ENCODE measurements around the gene TGM5. TPM values are rescaled to one million over a fixed set of nuclear protein-coding genes. Genes with fewer than 3 reads are reported as not detected.

The TGM5 gene
- total RNA-seq, 4 donors from 2014 or later, result 0.28 to 5.0 (median 0.94) TPM; not detected in 1

DNA sequence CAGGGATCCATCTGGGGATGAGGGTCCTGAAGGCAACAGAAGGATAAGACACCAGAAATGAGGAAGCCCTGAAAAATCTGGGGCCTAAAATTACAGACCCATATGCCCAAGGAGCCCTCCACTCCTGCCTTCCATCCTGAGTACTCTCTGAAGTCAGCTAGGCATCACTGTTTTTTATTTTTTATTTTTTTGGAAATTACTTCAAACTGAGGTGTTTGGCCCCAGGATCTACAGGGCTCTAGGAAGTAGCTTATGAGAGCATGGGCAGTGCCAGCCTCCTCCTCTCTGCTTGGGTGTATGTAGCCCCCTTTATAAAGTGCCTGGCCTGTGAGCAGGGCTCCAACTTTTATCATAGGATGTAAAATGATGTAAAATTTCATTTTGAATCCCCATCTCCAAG, 53.8 kb downstream of the TGM5 start:
- no peak for TF ChIP-seq CTCF (IDR thresholded peaks at IDR 0.05)
- DNase-seq (ENCODE audit: low spot score) (no peak), ATAC-seq (ENCODE audit: low FRiP score) (no peak)

GRCh38 chr15:43212299-43212698, 54.4 kb downstream of the TGM5 start:
- DNase-seq (ENCODE audit: low spot score), result no peak
- no peak for ATAC-seq (ENCODE audit: low FRiP score)
- no peak for TF ChIP-seq CTCF (IDR thresholded peaks at IDR 0.05)

DNA sequence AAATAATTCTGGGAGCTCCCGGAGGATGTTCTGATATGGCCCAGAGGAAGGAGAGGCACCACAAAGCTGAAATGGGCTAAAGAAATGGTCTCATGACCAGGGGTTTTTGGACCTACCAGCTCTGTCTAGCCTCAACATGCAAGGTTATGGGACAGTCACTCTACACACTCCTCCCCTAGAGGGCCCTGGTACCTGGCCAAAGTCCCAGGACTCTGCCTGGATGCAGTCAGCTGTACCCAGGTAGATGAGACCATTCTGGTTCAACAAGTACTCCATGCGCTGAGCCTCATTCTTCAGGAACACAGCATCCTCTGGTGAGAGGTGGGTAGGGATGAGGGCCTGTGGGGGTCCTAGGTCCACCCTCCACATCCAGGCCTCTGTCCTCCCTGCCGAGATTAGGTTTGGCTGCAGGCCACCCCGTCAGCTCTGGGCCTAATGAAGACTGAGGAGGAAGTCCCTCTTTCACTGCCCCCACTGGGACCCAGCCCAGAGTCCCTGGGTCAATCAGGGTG, 55.4 kb downstream of the TGM5 start:
- no peak for ATAC-seq (ENCODE audit: low FRiP score)

GRCh38 chr15:43210807-43211206, 55.9 kb downstream of the TGM5 start:
- ATAC-seq (ENCODE audit: low FRiP score) (no peak), DNase-seq (ENCODE audit: low spot score) (no peak)
- TF ChIP-seq CTCF (IDR thresholded peaks at IDR 0.05), result no peak

More for the DNA sequence above, 55.4 kb downstream of the TGM5 start:
- no peak for TF ChIP-seq CTCF (IDR thresholded peaks at IDR 0.05)
- no peak for DNase-seq (ENCODE audit: low spot score)

DNA sequence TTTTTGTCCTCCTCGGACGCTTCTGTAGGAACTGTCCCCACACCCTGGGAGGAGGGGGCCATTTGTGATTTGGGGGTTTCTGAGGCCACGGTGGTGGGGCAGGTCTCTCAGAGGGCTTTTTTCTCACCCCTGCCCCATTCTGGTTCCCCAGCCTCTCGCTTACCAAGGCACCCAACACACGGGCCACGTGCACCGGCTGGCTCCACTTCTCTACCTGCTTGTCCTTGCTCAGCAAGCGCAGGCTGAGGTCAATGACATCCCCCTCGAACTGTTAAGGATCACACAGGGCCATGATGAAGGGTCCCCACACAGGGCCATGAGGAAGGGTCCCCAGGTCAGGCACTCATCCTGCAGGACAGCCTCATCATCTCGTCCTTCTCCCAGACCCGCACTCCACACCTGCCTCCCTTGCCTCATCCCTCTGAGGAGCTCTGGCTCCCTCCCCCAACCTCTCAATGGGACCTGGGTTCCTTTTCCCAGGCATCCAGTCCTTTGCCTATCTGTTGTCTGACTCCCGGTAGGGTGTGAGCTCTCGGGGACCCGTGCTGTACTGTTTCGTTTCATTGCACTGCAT, 56.5 kb downstream of the TGM5 start:
- ATAC-seq (ENCODE audit: low FRiP score), result no peak
- DNase-seq (ENCODE audit: low spot score), result no peak
- no peak for TF ChIP-seq CTCF (IDR thresholded peaks at IDR 0.05)

GRCh38 chr15:43209059-43209824, 57.5 kb downstream of the TGM5 start:
- DNase-seq (ENCODE audit: low spot score) (no peak), ATAC-seq (ENCODE audit: low FRiP score) (no peak)

More at GRCh38 chr15:43209059-43209824, 57.5 kb downstream of the TGM5 start:
- TF ChIP-seq CTCF (IDR thresholded peaks at IDR 0.05), result no peak
